IMR-90 (cell line): ENCODE results near the gene ROCK2. TPM values are rescaled to one million over a fixed set of nuclear protein-coding genes. Genes with fewer than 3 reads are reported as not detected.

Experiments
- ATAC-seq: fragments of 200-7000 bp; cut with Tn5 transposase; 2 replicates; pipeline ENCODE4 v1.9.1; 2020; ENCODE audit warnings: low read depth, mild to moderate bottlenecking, moderate library complexity
- BruUV-seq: library from RNA; stranded (reverse); fragments of 400-500 nt; replicated peaks from 2 replicates; lab custom pipeline; 2021; lab: Mats Ljungman, UMichigan
- CTCF ChIA-PET: fragments of 300-600 bp; formaldehyde crosslinking; extraction: SDS; loops from one replicate; lab custom pipeline; 2021; ENCODE audit warnings: antibody characterized with exemption; lab: Yijun Ruan, JAX
- POLR2A ChIA-PET: fragments of 300-600 bp; sonication (Branson Sonifier 250); formaldehyde crosslinking; loops from one replicate; lab custom pipeline; 2022; ENCODE audit warnings: antibody characterized with exemption; ENCODE audit not compliant: unreplicated experiment; lab: Charles Lee
- DNase-seq: peaks from one replicate; pipeline ENCODE4 v3.0.0; 2013
- H2AFZ ChIP-seq: replicated peaks from 2 replicates; pipeline ENCODE3; 2013; ENCODE audit warnings: low read length, mild to moderate bottlenecking; ENCODE audit not compliant: poor library complexity
- H2AK5ac ChIP-seq: 2 replicates; pipeline ENCODE4 v1.6.1; 2013; ENCODE audit warnings: low read depth, low read length, inconsistent platforms
- H2AK9ac ChIP-seq: replicated peaks from 2 replicates; pipeline ENCODE3; 2013; ENCODE audit warnings: mild to moderate bottlenecking, low read depth, low read length, moderate library complexity; ENCODE audit not compliant: poor library complexity
- H2BK120ac ChIP-seq: 2 replicates; pipeline ENCODE4 v1.6.1; 2013; ENCODE audit warnings: low read depth, low read length, inconsistent platforms
- H2BK15ac ChIP-seq: 3 replicates; pipeline ENCODE4 v1.6.1; 2013; ENCODE audit warnings: low read depth, low read length, inconsistent platforms
- H2BK20ac ChIP-seq: 2 replicates; pipeline ENCODE4 v1.6.1; 2013; ENCODE audit warnings: low read depth, mild to moderate bottlenecking, inconsistent platforms, low read length, moderate library complexity
- H2BK5ac ChIP-seq: 2 replicates; pipeline ENCODE4 v1.6.1; 2013; ENCODE audit warnings: mild to moderate bottlenecking, low read depth, low read length, inconsistent platforms; ENCODE audit not compliant: poor library complexity, severe bottlenecking
- H3K14ac ChIP-seq: replicated peaks from 2 replicates; pipeline ENCODE4 v1.6.1; 2013; ENCODE audit warnings: low read depth, low read length, inconsistent platforms
- H3K18ac ChIP-seq: 2 replicates; pipeline ENCODE4 v1.6.1; 2013; ENCODE audit warnings: low read depth, low read length, control low read depth
- H3K23ac ChIP-seq: 2 replicates; pipeline ENCODE4 v1.6.1; 2013; ENCODE audit warnings: low read depth, low read length, inconsistent platforms
- H3K27ac ChIP-seq: 2 replicates; pipeline ENCODE4 v1.5.1; 2013; ENCODE audit warnings: mild to moderate bottlenecking, control low read depth, low read length; ENCODE audit not compliant: insufficient read depth
- H3K27me3 ChIP-seq: 2 replicates; pipeline ENCODE4 v1.6.1; 2013; ENCODE audit warnings: low read length; ENCODE audit not compliant: control insufficient read depth, insufficient read depth
- H3K36me3 ChIP-seq: 2 replicates; pipeline ENCODE4 v1.6.1; 2013; ENCODE audit warnings: low read length, mixed read lengths; ENCODE audit not compliant: control insufficient read depth, insufficient read depth
- H3K4ac ChIP-seq: 2 replicates; pipeline ENCODE4 v1.6.1; 2013; ENCODE audit warnings: low read depth, low read length, inconsistent platforms
- H3K4me1 ChIP-seq: 2 replicates; pipeline ENCODE4 v1.6.1; 2013; ENCODE audit warnings: low read length, mixed read lengths; ENCODE audit not compliant: control insufficient read depth, insufficient read depth
- H3K4me2 ChIP-seq: 2 replicates; pipeline ENCODE4 v1.6.1; 2013; ENCODE audit warnings: low read depth, mild to moderate bottlenecking, control low read depth, low read length, moderate library complexity
- H3K4me3 ChIP-seq: 2 replicates; pipeline ENCODE4 v1.5.1; 2013; ENCODE audit warnings: low read depth, mild to moderate bottlenecking, control low read depth, low read length, moderate library complexity; ENCODE audit not compliant: insufficient read depth
- H3K56ac ChIP-seq: 2 replicates; pipeline ENCODE4 v1.6.1; 2013; ENCODE audit warnings: low read length, inconsistent platforms; ENCODE audit not compliant: insufficient read depth; ENCODE audit errors: extremely low read depth
- H3K79me1 ChIP-seq, 2 experiments: 2 replicates each; pipeline ENCODE4 v1.6.1; 2013; ENCODE audit warnings: low read length in 2 of 2, inconsistent platforms in 1 of 2, low read depth in 1 of 2
- H3K9ac ChIP-seq: 2 replicates; pipeline ENCODE4 v1.6.1; 2013; ENCODE audit warnings: low read depth, low read length, control low read depth
- H3K9me1 ChIP-seq: 2 replicates; pipeline ENCODE4 v1.6.1; 2013; ENCODE audit warnings: low read length, inconsistent platforms; ENCODE audit not compliant: insufficient read depth
- H3K9me3 ChIP-seq: 2 replicates; pipeline ENCODE4 v1.6.1; 2013; ENCODE audit warnings: low read length; ENCODE audit not compliant: control insufficient read depth, insufficient read depth
- H4K20me1 ChIP-seq: 2 replicates; pipeline ENCODE4 v1.6.1; 2013; ENCODE audit warnings: low read length, inconsistent platforms; ENCODE audit not compliant: insufficient read depth
- H4K5ac ChIP-seq: 2 replicates; pipeline ENCODE4 v1.6.1; 2013; ENCODE audit warnings: mild to moderate bottlenecking, low read depth, low read length, control low read depth
- H4K8ac ChIP-seq, 2 experiments: 2 replicates each; pipeline ENCODE4 v1.6.1; 2013; ENCODE audit warnings: low read depth in 2 of 2, low read length in 2 of 2, control low read depth in 1 of 2, inconsistent platforms in 1 of 2
- H4K91ac ChIP-seq: 2 replicates; pipeline ENCODE4 v1.6.1; 2013; ENCODE audit warnings: low read depth, low read length, inconsistent platforms; ENCODE audit not compliant: insufficient read depth
- BHLHE40 ChIP-seq: fragments of 150-350 bp; IDR thresholded peaks from 2 replicates; pipeline ENCODE4 v1.6.1; 2016; ENCODE audit warnings: mild to moderate bottlenecking, low read depth, low read length
- MAFK ChIP-seq: IDR thresholded peaks from 2 replicates; pipeline ENCODE4 v1.6.1; 2012; ENCODE audit warnings: low read depth, low read length, improper control_type of control experiment
- POLR2A ChIP-seq: IDR thresholded peaks from 2 replicates; pipeline ENCODE4 v1.6.1; 2012; ENCODE audit warnings: mild to moderate bottlenecking, low read depth, low read length
- RFX5 ChIP-seq: IDR thresholded peaks from 2 replicates; pipeline ENCODE4 v1.8.0; 2012; ENCODE audit warnings: low read depth, mild to moderate bottlenecking, low read length, moderate library complexity
- SMC3 ChIP-seq: fragments of 150-350 bp; IDR thresholded peaks from 2 replicates; pipeline ENCODE4 v1.6.1; 2016; ENCODE audit warnings: low read depth, mild to moderate bottlenecking, antibody characterized with exemption, low read length, moderate library complexity
- WGBS, 2 experiments: methylation state at CpG; one replicate each; pipeline versions ENCODE4 v1.1.5 to v1.1.7; 2013; ENCODE audit warnings: missing lambda C conversion rate in 2 of 2; ENCODE audit not compliant: insufficient read length in 1 of 2; ENCODE audit errors: extremely low coverage in 2 of 2; 5-methylcytosine and 5-hydroxymethylcytosine counted together
- dilution Hi-C: fragments of 300-500 bp; cut with HindIII; formaldehyde crosslinking; loops from one replicate; pipeline ENCODE4 v1.14.3; 2018; ENCODE audit warnings: low sequenced_read_pairs; ENCODE audit not compliant: unreplicated experiment
- in situ Hi-C: fragments of 300-500 bp; cut with MboI; formaldehyde crosslinking; loops from 3 replicates; pipeline ENCODE4 v1.14.3; 2019; ENCODE audit warnings: low sequenced_read_pairs, inconsistent platforms, mixed read lengths
- intact Hi-C: fragments of 100-400 bp; cut with micrococcal nuclease; formaldehyde crosslinking; loops from 2 replicates; pipeline ENCODE4 v1.10.0; 2022
- polyA plus RNA-seq, 3 experiments: library from polyadenylated mRNA; depleted of rRNA; stranded (reverse); fragments of >200 nt; gene quantifications; 2 replicates each; pipeline ENCODE4 v1.2.3, GENCODE V29; 2012; ENCODE audit warnings: low replicate concordance in 1 of 3
- total RNA-seq: library from RNA; depleted of rRNA; stranded (reverse); fragments of >200 nt; gene quantifications from 2 replicates; pipeline ENCODE4 v1.2.3, GENCODE V29; 2012

ROCK2 gene
- total and polyA plus RNA-seq, 2 of the 4 experiments (the other 2 are of a cell fraction) = 9.0 to 28.3 TPM

- Histone ChIP-seq H4K8ac (peak overlapping the region in 1 of 2 experiments; percentile 43; a peak in 1 of 4 replicates), H4K91ac (0 out of 2 replicates have a peak overlapping the region, but pooled peaks have one; percentile 11), H3K23ac (peak overlapping the region; percentile 10; the same call in 1 of the 2 replicates), H3K27ac (peak overlapping the region; percentile 28; the same call in 1 of the 2 replicates), H3K4me2 (peak overlapping the region; percentile 58), H2AFZ (peak overlapping the region; percentile 84), H3K4me3 (no peak overlapping the region), H4K5ac (peak overlapping the region; percentile 42), H3K14ac (0 out of 2 replicates have a peak overlapping the region, but pooled peaks have one; percentile 46), H3K9me3 (no peaks in the 10 kb centered on the region), H3K9me1 (peaks cover 13% of the 10 kb centered on the region), H2AK5ac (no peak overlapping the region), H4K20me1 (no peaks in the 10 kb centered on the region), H3K9ac (peak overlapping the region; percentile 43; the same call in 1 of the 2 replicates), H3K27me3 (no peaks in the 10 kb centered on the region), H2BK20ac (peak overlapping the region; percentile 2), H3K56ac (0 out of 2 replicates have a peak overlapping the region, but pooled peaks have one; percentile 38), H3K4me1 (peaks cover 15% of the 10 kb centered on the region), H3K4ac (peak overlapping the region; percentile 39; the same call in 1 of the 2 replicates), H3K36me3 (no peaks in the 10 kb centered on the region), H2BK15ac (0 out of 3 replicates have a peak overlapping the region, but pooled peaks have one; percentile 25), H2AK9ac (no peak overlapping the region), H2BK120ac (peak overlapping the region; percentile 0; the same call in 1 of the 2 replicates), H2BK5ac (no peak overlapping the region), H3K79me1 (0 out of 4 replicates have a peak, but pooled peaks cover 0 to 6% of the 10 kb centered on the region in 2 experiments), H3K18ac (no peak overlapping the region; the same call in 1 of the 2 replicates)
- in situ Hi-C loops (no loop called here), intact Hi-C loops (no loop called here), dilution Hi-C loops (no loop called here)
- ATAC-seq (peak; percentile 37), DNase-seq (no peak)
- BruUV-seq = no TSS peak
- ChIA-PET CTCF (interaction anchor here (0.6 to 1.1 kb wide), 5 partner anchors 11 to 157 kb away, joined by 3 read pairs; no protein-coding TSS in a partner anchor), POLR2A (interaction anchor here (0.7 kb wide), 1 partner anchor 22 kb away, joined by 3 read pairs; no protein-coding TSS in a partner anchor)
- WGBS, 2 experiments = 20% methylated on average over 8 of the region's 10 CpGs; no CpG with 5 or more reads in 1 of the 2 experiments
- TF ChIP-seq RFX5 (no peak), BHLHE40 (no peak), SMC3 (no peak), MAFK (no peak), POLR2A (no peak)
These were observed 23.7 kb upstream of the ROCK2 start for GRCh38 chr2:11368059-11368572.
